Large intestine (tissue), 1 donor: ENCODE measurements around the gene USP48. TPM values are rescaled to one million over a fixed set of nuclear protein-coding genes. Genes with fewer than 3 reads are reported as not detected.

Experiments used
- polyA plus RNA-seq: library from polyadenylated mRNA; unstranded; fragments of 120-200 nt; gene quantifications from one replicate; pipeline ENCODE4 v1.2.1, GENCODE V29; 2013

Gene USP48
- polyA plus RNA-seq, 1 donor: 43.3 TPM

Other genes with a start within 250 kb of the USP48 start
- 68.1 TPM for gene RAP1GAP, start 113.8 kb downstream of the USP48 start, polyA plus RNA-seq
- gene LDLRAD2, start 29.1 kb upstream of the USP48 start, polyA plus RNA-seq: 2.5 TPM
- gene HSPG2, start 154.2 kb upstream of the USP48 start, polyA plus RNA-seq: 70.4 TPM
- 0.21 TPM for gene CELA3B, start 193.9 kb upstream of the USP48 start, polyA plus RNA-seq
- 0.25 TPM for gene CELA3A, start 218.5 kb upstream of the USP48 start, polyA plus RNA-seq